GM23338 (cell line): ENCODE data around the gene SOX15.

Experiments
- EZH2 ChIP-seq: fragments of 200-600 bp; sonication (generic); IDR thresholded peaks from one replicate; pipeline ENCODE4 v1.8.0; 2017; ENCODE audit warnings: antibody characterized with exemption, mild to moderate bottlenecking, low read depth; ENCODE audit not compliant: unreplicated experiment
- EZH2phosphoT487 ChIP-seq: fragments of 200-600 bp; sonication (generic); IDR thresholded peaks from one replicate; pipeline ENCODE4 v1.8.1; 2018; ENCODE audit warnings: antibody characterized with exemption; ENCODE audit not compliant: unreplicated experiment
- JUNB ChIP-seq: IDR thresholded peaks from one replicate; pipeline ENCODE4 v1.6.1; 2016; ENCODE audit warnings: antibody characterized with exemption; ENCODE audit not compliant: unreplicated experiment
- POLR2AphosphoS5 ChIP-seq: IDR thresholded peaks from 2 replicates; pipeline ENCODE4 v1.6.1; 2016; ENCODE audit warnings: antibody characterized with exemption, low read depth
- ZNF114 ChIP-seq: fragments of 250-450 bp; sonication (Bioruptor Pico); IDR thresholded peaks from 2 replicates; pipeline ENCODE4 v1.5.0; 2020; ENCODE audit warnings: mild to moderate bottlenecking, moderate library complexity
- ZNF331 ChIP-seq: fragments of 250-450 bp; sonication (Bioruptor Pico); IDR thresholded peaks from 2 replicates; pipeline ENCODE4 v1.5.0; 2020; ENCODE audit warnings: low read depth, mild to moderate bottlenecking, moderate library complexity
- TF ChIP-seq, protein P1 (sequence below), 2 experiments: fragments of 200-600 bp in 1 of 2; sonication (generic) in 1 of 2; conservative IDR thresholded peaks; 2 replicates each; pipeline versions ENCODE4 v1.5.1 to v1.6.1; 2016 to 2017; ENCODE audit warnings: antibody characterized with exemption in 2 of 2, low read depth in 2 of 2, mild to moderate bottlenecking in 2 of 2, moderate library complexity in 1 of 2
- TF ChIP-seq, protein P2 (sequence below): IDR thresholded peaks from one replicate; pipeline ENCODE4 v1.6.1; 2018; ENCODE audit warnings: antibody characterized with exemption; ENCODE audit not compliant: unreplicated experiment
- TF ChIP-seq, protein P3 (sequence below): IDR thresholded peaks from 2 replicates; pipeline ENCODE4 v1.6.1; 2016; ENCODE audit warnings: antibody characterized with exemption

DNA sequence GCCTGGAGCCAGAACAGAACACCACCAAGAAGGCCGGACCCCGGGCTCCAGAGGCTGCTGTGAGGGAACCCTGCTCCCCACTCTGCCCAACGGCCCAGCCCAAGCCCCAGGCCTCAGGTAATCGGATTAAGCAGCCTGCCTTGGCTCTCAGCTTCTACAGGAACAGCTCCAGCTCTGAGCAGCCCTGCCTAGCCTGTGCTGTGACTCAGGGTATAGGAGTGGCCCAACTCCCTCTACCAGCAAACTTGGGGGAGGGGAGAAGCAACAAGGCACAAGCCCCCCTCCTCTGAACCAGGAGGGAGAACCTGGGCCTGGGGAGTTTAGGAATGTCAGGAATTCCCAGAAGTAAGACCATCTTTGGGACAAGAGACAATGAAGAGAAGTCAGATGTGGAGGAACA, 849 bp upstream of the SOX15 start:
- TF ChIP-seq, protein P1, sequence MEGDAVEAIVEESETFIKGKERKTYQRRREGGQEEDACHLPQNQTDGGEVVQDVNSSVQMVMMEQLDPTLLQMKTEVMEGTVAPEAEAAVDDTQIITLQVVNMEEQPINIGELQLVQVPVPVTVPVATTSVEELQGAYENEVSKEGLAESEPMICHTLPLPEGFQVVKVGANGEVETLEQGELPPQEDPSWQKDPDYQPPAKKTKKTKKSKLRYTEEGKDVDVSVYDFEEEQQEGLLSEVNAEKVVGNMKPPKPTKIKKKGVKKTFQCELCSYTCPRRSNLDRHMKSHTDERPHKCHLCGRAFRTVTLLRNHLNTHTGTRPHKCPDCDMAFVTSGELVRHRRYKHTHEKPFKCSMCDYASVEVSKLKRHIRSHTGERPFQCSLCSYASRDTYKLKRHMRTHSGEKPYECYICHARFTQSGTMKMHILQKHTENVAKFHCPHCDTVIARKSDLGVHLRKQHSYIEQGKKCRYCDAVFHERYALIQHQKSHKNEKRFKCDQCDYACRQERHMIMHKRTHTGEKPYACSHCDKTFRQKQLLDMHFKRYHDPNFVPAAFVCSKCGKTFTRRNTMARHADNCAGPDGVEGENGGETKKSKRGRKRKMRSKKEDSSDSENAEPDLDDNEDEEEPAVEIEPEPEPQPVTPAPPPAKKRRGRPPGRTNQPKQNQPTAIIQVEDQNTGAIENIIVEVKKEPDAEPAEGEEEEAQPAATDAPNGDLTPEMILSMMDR (conservative IDR thresholded peaks at IDR 0.05; ENCODE audit: low read depth in 2 of 2): no peak
- TF ChIP-seq, protein P2, sequence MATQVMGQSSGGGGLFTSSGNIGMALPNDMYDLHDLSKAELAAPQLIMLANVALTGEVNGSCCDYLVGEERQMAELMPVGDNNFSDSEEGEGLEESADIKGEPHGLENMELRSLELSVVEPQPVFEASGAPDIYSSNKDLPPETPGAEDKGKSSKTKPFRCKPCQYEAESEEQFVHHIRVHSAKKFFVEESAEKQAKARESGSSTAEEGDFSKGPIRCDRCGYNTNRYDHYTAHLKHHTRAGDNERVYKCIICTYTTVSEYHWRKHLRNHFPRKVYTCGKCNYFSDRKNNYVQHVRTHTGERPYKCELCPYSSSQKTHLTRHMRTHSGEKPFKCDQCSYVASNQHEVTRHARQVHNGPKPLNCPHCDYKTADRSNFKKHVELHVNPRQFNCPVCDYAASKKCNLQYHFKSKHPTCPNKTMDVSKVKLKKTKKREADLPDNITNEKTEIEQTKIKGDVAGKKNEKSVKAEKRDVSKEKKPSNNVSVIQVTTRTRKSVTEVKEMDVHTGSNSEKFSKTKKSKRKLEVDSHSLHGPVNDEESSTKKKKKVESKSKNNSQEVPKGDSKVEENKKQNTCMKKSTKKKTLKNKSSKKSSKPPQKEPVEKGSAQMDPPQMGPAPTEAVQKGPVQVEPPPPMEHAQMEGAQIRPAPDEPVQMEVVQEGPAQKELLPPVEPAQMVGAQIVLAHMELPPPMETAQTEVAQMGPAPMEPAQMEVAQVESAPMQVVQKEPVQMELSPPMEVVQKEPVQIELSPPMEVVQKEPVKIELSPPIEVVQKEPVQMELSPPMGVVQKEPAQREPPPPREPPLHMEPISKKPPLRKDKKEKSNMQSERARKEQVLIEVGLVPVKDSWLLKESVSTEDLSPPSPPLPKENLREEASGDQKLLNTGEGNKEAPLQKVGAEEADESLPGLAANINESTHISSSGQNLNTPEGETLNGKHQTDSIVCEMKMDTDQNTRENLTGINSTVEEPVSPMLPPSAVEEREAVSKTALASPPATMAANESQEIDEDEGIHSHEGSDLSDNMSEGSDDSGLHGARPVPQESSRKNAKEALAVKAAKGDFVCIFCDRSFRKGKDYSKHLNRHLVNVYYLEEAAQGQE: no peak
- TF ChIP-seq, protein P3, sequence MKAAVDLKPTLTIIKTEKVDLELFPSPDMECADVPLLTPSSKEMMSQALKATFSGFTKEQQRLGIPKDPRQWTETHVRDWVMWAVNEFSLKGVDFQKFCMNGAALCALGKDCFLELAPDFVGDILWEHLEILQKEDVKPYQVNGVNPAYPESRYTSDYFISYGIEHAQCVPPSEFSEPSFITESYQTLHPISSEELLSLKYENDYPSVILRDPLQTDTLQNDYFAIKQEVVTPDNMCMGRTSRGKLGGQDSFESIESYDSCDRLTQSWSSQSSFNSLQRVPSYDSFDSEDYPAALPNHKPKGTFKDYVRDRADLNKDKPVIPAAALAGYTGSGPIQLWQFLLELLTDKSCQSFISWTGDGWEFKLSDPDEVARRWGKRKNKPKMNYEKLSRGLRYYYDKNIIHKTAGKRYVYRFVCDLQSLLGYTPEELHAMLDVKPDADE: no peak
- TF ChIP-seq POLR2AphosphoS5 (no peak), JUNB (no peak), EZH2 (no peak), EZH2phosphoT487 (no peak), ZNF114 (CRISPR knock-in tag) (no peak), ZNF331 (no peak)
